Activated CD8-positive, alpha-beta memory T cell treated with anti-CD3 and anti-CD28 coated beads, Interleukin-2, amount 50 U/mL, for 1 hour (primary cell): Measurements from ENCODE around the gene MARVELD2.
"Not testable (repeated sequence)": the region's sequence is repeated elsewhere in the genome, so short reads cannot be mapped to it uniquely, and the experiment has no call there.

ENCODE experiments used
- DNase-seq: peaks from one replicate; pipeline ENCODE4 v3.0.0-alpha.2; 2020; ENCODE audit errors: extremely low read depth

MARVELD2 gene

GRCh38 chr5:69414885-69415583 lies at the start of gene MARVELD2:
TSS of gene MARVELD2 (plus strand) at chr5:69415116. CDS start at chr5:69419386, 4,270 bp downstream.
- no peak for DNase-seq

GRCh38 chr5:69367697-69368279 lies 47.1 kb upstream of the MARVELD2 start:
- no peak for DNase-seq

GRCh38 chr5:69368458-69369339 lies 46.2 kb upstream of the MARVELD2 start:
- DNase-seq = peak; percentile 25

GRCh38 chr5:69369340-69370121 lies 45.4 kb upstream of the MARVELD2 start, which contains the start of the genes AK6, RAD17 and TAF9:
TSS of gene AK6 (minus strand) at chr5:69369520. CDS start at chr5:69369490, 30 bp downstream.
TSS of gene RAD17 (plus strand) at chr5:69369818. CDS start at chr5:69372209, 2,391 bp downstream.
TSS of gene TAF9 (minus strand) at chr5:69369520. CDS start at chr5:69365737, 3,783 bp downstream.
- DNase-seq = peak; percentile 75

- DNase-seq = not testable (repeated sequence)
Measured at GRCh38 chr5:69370335-69370734, 44.6 kb upstream of the MARVELD2 start.

- DNase-seq = no peak
Measured at GRCh38 chr5:69372394-69372793, 42.5 kb upstream of the MARVELD2 start.

GRCh38 chr5:69374911-69375446 lies 39.9 kb upstream of the MARVELD2 start:
- no peak for DNase-seq

GRCh38 chr5:69378376-69378775 lies 36.5 kb upstream of the MARVELD2 start:
- no peak for DNase-seq

GRCh38 chr5:69404659-69405330 lies 10.1 kb upstream of the MARVELD2 start:
- DNase-seq = no peak

GRCh38 chr5:69415584-69415958 lies 655 bp downstream of the MARVELD2 start:
- DNase-seq = no peak

- DNase-seq = no peak
Measured at GRCh38 chr5:69416180-69416579, 1.3 kb downstream of the MARVELD2 start.

- no peak for DNase-seq
Measured at GRCh38 chr5:69416699-69417098, 1.8 kb downstream of the MARVELD2 start.

- no peak for DNase-seq
Measured at GRCh38 chr5:69418554-69418953, 3.6 kb downstream of the MARVELD2 start.

GRCh38 chr5:69431424-69432303 lies 16.7 kb downstream of the MARVELD2 start:
- no peak for DNase-seq

- DNase-seq = no peak
Measured at GRCh38 chr5:69432412-69433206, 17.7 kb downstream of the MARVELD2 start.

- DNase-seq = not testable (repeated sequence)
Measured at GRCh38 chr5:69435276-69435884, 20.5 kb downstream of the MARVELD2 start.

- DNase-seq = no peak
Measured at GRCh38 chr5:69444127-69444754, 29.3 kb downstream of the MARVELD2 start.

- DNase-seq = no peak
Measured at GRCh38 chr5:69449511-69449910, 34.6 kb downstream of the MARVELD2 start.
